HL-60 (cell line): ENCODE data around the gene TMIE.

Source experiments
- DNase-seq, 2 experiments: peaks; one replicate each; pipeline ENCODE4 v3.0.0-alpha.2; 2010 to 2020; ENCODE audit warnings: low read depth in 1 of 2, low spot score in 1 of 2
- H3K27ac ChIP-seq: fragments of 250-450 bp; sonication (Bioruptor Pico); replicated peaks from 2 replicates; pipeline ENCODE4 v1.5.1; 2020; ENCODE audit warnings: mild to moderate bottlenecking, moderate library complexity
- H3K27me3 ChIP-seq: fragments of 250-450 bp; sonication (Bioruptor Pico); 2 replicates; pipeline ENCODE4 v1.5.1; 2021; ENCODE audit warnings: mild to moderate bottlenecking, moderate library complexity; ENCODE audit not compliant: insufficient read depth, poor library complexity, severe bottlenecking
- H3K4me3 ChIP-seq: replicated peaks from 2 replicates; pipeline ENCODE4 v1.5.1; 2011; ENCODE audit warnings: mild to moderate bottlenecking, control low read depth, low read length; ENCODE audit not compliant: insufficient read depth
- CTCF ChIP-seq: IDR thresholded peaks from one replicate; pipeline ENCODE4 v1.5.1; 2011; ENCODE audit warnings: low read length, control low read depth, inconsistent platforms; ENCODE audit not compliant: insufficient read depth
- GABPA ChIP-seq: IDR thresholded peaks from 2 replicates; pipeline ENCODE4 v1.6.1; 2012; ENCODE audit warnings: low read depth
- POLR2AphosphoS5 ChIP-seq: IDR thresholded peaks from 2 replicates; pipeline ENCODE4 v1.6.1; 2012; ENCODE audit warnings: low read depth
- REST ChIP-seq: IDR thresholded peaks from 2 replicates; pipeline ENCODE4 v1.6.1; 2012; ENCODE audit warnings: low read depth; ENCODE audit not compliant: insufficient replicate concordance
- SPI1 ChIP-seq: IDR thresholded peaks from 2 replicates; pipeline ENCODE4 v1.6.1; 2012; ENCODE audit warnings: low read depth, mild to moderate bottlenecking, borderline replicate concordance

TMIE gene

GRCh38 chr3:46664188-46664970 is 36.8 kb upstream of the TMIE start:
- Histone ChIP-seq H3K4me3 (no peak overlapping the region), H3K27me3 (no peaks in the 10 kb centered on the region), H3K27ac (no peak overlapping the region)
- DNase-seq, result no peak
- TF ChIP-seq SPI1, result no peak
- TF ChIP-seq REST, result no peak
- no peak for TF ChIP-seq CTCF
- TF ChIP-seq GABPA, result no peak
- no peak for TF ChIP-seq POLR2AphosphoS5

- no peak for DNase-seq
- TF ChIP-seq POLR2AphosphoS5 (no peak), SPI1 (no peak), REST (no peak), CTCF (no peak)
- Histone ChIP-seq H3K27ac (no peak overlapping the region), H3K27me3 (no peaks in the 10 kb centered on the region), H3K4me3 (no peak overlapping the region)
Measured at GRCh38 chr3:46664971-46665762, 36.0 kb upstream of the TMIE start.

GRCh38 chr3:46665763-46666452 is 35.3 kb upstream of the TMIE start:
- Histone ChIP-seq H3K27me3 (no peaks in the 10 kb centered on the region), H3K27ac (no peak overlapping the region), H3K4me3 (no peak overlapping the region)
- no peak for TF ChIP-seq SPI1
- no peak for TF ChIP-seq REST
- TF ChIP-seq GABPA, result no peak
- TF ChIP-seq CTCF, result no peak
- no peak for TF ChIP-seq POLR2AphosphoS5
- no peak for DNase-seq
